DOHH2 (cell line): ENCODE data around the gene MAP2K3.

Experiments
- H3F3A ChIP-seq: fragments of 200-600 bp; sonication (generic), shearing (Covaris generic); 2 replicates; pipeline ENCODE4 v1.6.0; 2016; ENCODE audit warnings: antibody characterized with exemption, mild to moderate bottlenecking; ENCODE audit not compliant: control insufficient read depth, insufficient read depth
- H3K27ac ChIP-seq: fragments of 200-600 bp; sonication (generic); 2 replicates; pipeline ENCODE4 v1.5.1; 2014; ENCODE audit warnings: low read depth, mild to moderate bottlenecking, low read length, moderate library complexity
- H3K27me3 ChIP-seq: fragments of 200-600 bp; sonication (generic); 2 replicates; pipeline ENCODE4 v1.6.1; 2014; ENCODE audit warnings: mild to moderate bottlenecking, low read length, mixed read lengths; ENCODE audit not compliant: control insufficient read depth
- H3K36me3 ChIP-seq: fragments of 200-600 bp; sonication (generic); 2 replicates; pipeline ENCODE4 v1.6.1; 2014; ENCODE audit warnings: mild to moderate bottlenecking, low read length, moderate library complexity, mixed read lengths; ENCODE audit not compliant: control insufficient read depth
- H3K4me1 ChIP-seq: fragments of 200-600 bp; sonication (generic); 2 replicates; pipeline ENCODE4 v1.6.1; 2014; ENCODE audit warnings: mild to moderate bottlenecking, low read length, mixed read lengths; ENCODE audit not compliant: control insufficient read depth
- H3K4me2 ChIP-seq: fragments of 200-600 bp; sonication (generic); 2 replicates; pipeline ENCODE4 v1.6.0; 2014; ENCODE audit warnings: mild to moderate bottlenecking, low read length, moderate library complexity
- H3K4me3 ChIP-seq: fragments of 200-600 bp; sonication (generic); 2 replicates; pipeline ENCODE4 v1.5.1; 2014; ENCODE audit warnings: mild to moderate bottlenecking, low read length, mixed read lengths
- H3K79me2 ChIP-seq: fragments of 200-600 bp; sonication (generic); 2 replicates; pipeline ENCODE4 v1.6.1; 2014; ENCODE audit warnings: mild to moderate bottlenecking, low read length, mixed read lengths; ENCODE audit not compliant: control insufficient read depth
- H3K9me2 ChIP-seq: fragments of 200-600 bp; sonication (generic); replicated peaks from 2 replicates; pipeline ENCODE4 v1.6.1; 2014; ENCODE audit warnings: mild to moderate bottlenecking, low read length, mixed read lengths; ENCODE audit not compliant: control insufficient read depth
- H3K9me3 ChIP-seq: fragments of 200-600 bp; sonication (generic); 2 replicates; pipeline ENCODE4 v1.6.1; 2014; ENCODE audit warnings: antibody characterized with exemption, low read length, mixed read lengths; ENCODE audit not compliant: control insufficient read depth, insufficient read depth
- H4K20me1 ChIP-seq: fragments of 200-600 bp; sonication (generic); 2 replicates; pipeline ENCODE4 v1.6.0; 2014; ENCODE audit warnings: low read depth, mild to moderate bottlenecking, antibody characterized with exemption, low read length, moderate library complexity; ENCODE audit not compliant: control insufficient read depth, insufficient read depth
- CTCF ChIP-seq: fragments of 200-600 bp; sonication (generic); IDR thresholded peaks from one replicate; pipeline ENCODE4 v1.5.1; 2014; ENCODE audit warnings: antibody characterized with exemption, mild to moderate bottlenecking, low read depth, low read length; ENCODE audit not compliant: poor library complexity, severe bottlenecking
- EZH2phosphoT487 ChIP-seq: fragments of 200-600 bp; sonication (generic); IDR thresholded peaks from 2 replicates; pipeline ENCODE4 v1.6.1; 2017; ENCODE audit warnings: borderline replicate concordance, mild to moderate bottlenecking, antibody characterized with exemption, low read length, moderate library complexity, mixed read lengths

Gene MAP2K3

GRCh38 chr17:21357281-21357680 is 72.8 kb downstream of the MAP2K3 start:
- Histone ChIP-seq H3K79me2 (no peaks in the 10 kb centered on the region), H3K9me3 (no peaks in the 10 kb centered on the region), H3K4me2 (no peak overlapping the region), H3K4me3 (no peak overlapping the region), H3F3A (no peaks in the 10 kb centered on the region), H4K20me1 (no peaks in the 10 kb centered on the region), H3K4me1 (peaks cover 4% of the 10 kb centered on the region; the same call in 1 of the 2 replicates), H3K9me2 (no peaks in the 10 kb centered on the region), H3K27me3 (peaks cover 9% of the 10 kb centered on the region; the same call in 1 of the 2 replicates), H3K36me3 (no peaks in the 10 kb centered on the region), H3K27ac (no peak overlapping the region)
- TF ChIP-seq CTCF (no peak), EZH2phosphoT487 (no peak)

- H4K20me1 ChIP-seq: no peaks in the 10 kb centered on the region
- H3F3A ChIP-seq: no peaks in the 10 kb centered on the region
- H3K4me1 ChIP-seq: peaks cover 4% of the 10 kb centered on the region; the same call in 1 of the 2 replicates
- peaks cover 9% of the 10 kb centered on the region; the same call in 1 of the 2 replicates for H3K27me3 ChIP-seq
- no peaks in the 10 kb centered on the region for H3K79me2 ChIP-seq
- H3K36me3 ChIP-seq: no peaks in the 10 kb centered on the region
- no peaks in the 10 kb centered on the region for H3K9me3 ChIP-seq
- H3K27ac ChIP-seq: no peak overlapping the region
- H3K4me3 ChIP-seq: no peak overlapping the region
- H3K9me2 ChIP-seq: no peaks in the 10 kb centered on the region
- H3K4me2 ChIP-seq: no peak overlapping the region
- no peak for TF ChIP-seq EZH2phosphoT487
- TF ChIP-seq CTCF: no peak
These were observed 73.5 kb downstream of the MAP2K3 start for GRCh38 chr17:21357696-21358656.

GRCh38 chr17:21358682-21359482 is 74.4 kb downstream of the MAP2K3 start:
- Histone ChIP-seq H3K9me3 (no peaks in the 10 kb centered on the region), H3K9me2 (no peaks in the 10 kb centered on the region), H3F3A (no peaks in the 10 kb centered on the region), H3K27ac (no peak overlapping the region), H3K4me2 (no peak overlapping the region), H3K27me3 (peaks cover 9% of the 10 kb centered on the region; the same call in 1 of the 2 replicates), H3K4me3 (no peak overlapping the region), H3K4me1 (peaks cover 4% of the 10 kb centered on the region; the same call in 1 of the 2 replicates), H4K20me1 (no peaks in the 10 kb centered on the region), H3K79me2 (no peaks in the 10 kb centered on the region), H3K36me3 (no peaks in the 10 kb centered on the region)
- no peak for TF ChIP-seq CTCF
- no peak for TF ChIP-seq EZH2phosphoT487
